A549 treated with AZD9567 at 1 μM for 4 hours (cell line): ENCODE data around the gene KRT75. TPM values are rescaled to one million over a fixed set of nuclear protein-coding genes. Genes with fewer than 3 reads are reported as not detected.

Source experiments
- total RNA-seq: library from RNA; stranded (reverse); fragments of 200-300 nt; extraction: Qiagen RNA extraction; gene quantifications from 5 replicates; pipeline ENCODE4 v1.2.3, GENCODE V29; 2022; ENCODE audit not compliant: insufficient read depth

The KRT75 gene
- total RNA-seq: 0.07 to 0.20 TPM (median 0.14 TPM) in 4 of 5 replicates, not detected in the other

DNA sequence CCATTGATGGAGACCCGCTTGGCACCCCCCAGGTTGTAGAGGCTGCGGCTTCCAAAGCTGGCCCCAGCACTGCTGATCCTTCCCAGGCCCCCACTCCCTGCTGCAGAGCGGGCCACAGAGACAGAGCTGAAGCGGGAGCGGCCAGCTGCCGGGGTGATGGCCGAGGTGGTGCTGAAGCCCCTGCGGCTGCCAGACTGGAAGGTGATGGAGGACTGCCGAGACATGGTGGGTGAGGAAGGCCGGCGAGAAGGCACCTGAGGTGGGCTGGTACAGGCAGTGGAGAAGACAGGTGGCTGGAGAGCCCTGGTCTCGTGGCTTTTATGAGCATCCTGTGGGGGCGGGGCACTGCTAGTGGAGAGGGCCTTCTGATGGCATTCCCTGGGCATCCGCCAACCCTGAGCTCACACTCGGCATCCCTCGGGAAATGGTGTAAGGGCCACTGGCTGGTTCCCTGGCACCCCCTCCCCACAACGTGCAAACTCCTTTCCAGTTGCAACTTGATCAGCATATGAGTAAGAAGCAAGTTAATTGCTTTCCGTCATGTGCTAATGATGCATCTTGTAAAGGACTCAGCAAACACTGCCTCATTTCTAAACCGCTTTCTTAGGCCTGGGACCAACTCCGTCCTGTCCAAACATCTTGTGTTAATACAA lies at the start of gene KRT75:
Gene KRT75 (minus strand): TSS at position 291 of the 653 bp plus-strand sequence. CDS start 67 bp downstream, at position 224.

DNA sequence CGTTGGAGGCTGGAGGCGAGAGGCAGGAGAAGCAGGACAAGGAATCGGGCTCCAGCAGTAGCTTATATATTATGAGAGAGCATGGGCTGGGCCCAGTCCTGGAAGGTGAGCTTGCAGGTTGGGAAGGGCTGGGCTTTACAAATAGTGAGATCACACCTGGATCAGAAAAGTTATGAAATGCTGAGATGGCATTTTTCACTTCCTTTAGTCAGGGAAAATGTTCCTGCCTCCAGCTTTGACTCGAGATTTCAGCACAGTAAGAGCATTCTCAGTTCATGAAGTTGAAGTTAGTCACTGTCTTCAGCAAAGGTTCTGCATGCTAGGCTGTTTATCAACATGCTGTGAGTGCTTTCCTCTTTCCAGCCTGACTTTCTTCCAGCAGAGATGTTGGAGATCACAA lies 39.6 kb upstream of the KRT75 start, which contains the start of gene KRT6C:
Gene KRT6C (minus strand): TSS at position 38 of the 400 bp plus-strand sequence. CDS start 68 bp downstream, outside the sequence.

DNA sequence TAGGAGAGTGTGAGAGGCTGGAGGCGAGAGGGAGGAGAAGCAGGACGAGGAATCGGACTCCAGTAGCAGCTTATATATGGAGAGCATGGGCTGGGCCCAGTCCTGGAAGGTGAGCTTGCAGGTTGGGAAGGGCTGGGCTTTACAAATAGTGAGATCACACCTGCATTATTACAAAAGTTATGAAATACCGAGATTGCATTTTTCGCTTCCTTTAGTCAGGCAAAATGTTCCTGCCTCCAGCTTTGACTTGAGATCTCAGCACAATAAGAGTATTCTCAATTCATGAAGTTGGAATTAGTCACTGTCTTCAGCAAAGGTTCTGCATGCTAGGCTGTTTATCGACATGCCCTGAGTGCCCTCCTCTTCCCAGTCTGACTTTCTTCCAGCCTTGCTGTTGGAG lies 17.9 kb upstream of the KRT75 start, which contains the start of gene KRT6B:
Gene KRT6B (minus strand): TSS at position 46 of the 400 bp plus-strand sequence. CDS start 68 bp downstream, outside the sequence.

DNA sequence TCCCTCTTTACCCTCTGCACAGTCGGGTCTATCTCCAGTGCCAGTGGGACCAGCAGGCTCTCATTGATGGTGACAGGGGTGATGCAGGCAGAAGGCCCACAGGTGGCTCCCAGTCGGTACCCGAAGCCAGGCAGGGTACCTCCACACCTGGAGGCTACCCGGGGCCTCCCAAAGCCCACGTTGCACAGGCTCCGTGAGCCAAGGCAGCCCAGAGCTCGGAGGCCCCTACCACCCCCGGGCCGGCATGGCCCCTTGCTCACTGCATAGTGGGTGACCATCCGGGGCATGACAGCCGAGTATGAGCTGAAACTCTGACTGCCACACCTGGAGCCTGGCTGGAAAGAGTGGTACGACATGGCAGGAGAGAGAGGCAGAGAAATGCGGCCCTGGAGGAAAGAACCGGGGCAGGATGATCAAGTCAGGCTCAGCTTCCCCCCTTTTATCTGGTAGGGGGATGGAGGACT lies 28.2 kb downstream of the KRT75 start, which contains the start of gene KRT82:
Gene KRT82 (minus strand): TSS at position 414 of the 464 bp plus-strand sequence. CDS start 58 bp downstream, at position 356.

DNA sequence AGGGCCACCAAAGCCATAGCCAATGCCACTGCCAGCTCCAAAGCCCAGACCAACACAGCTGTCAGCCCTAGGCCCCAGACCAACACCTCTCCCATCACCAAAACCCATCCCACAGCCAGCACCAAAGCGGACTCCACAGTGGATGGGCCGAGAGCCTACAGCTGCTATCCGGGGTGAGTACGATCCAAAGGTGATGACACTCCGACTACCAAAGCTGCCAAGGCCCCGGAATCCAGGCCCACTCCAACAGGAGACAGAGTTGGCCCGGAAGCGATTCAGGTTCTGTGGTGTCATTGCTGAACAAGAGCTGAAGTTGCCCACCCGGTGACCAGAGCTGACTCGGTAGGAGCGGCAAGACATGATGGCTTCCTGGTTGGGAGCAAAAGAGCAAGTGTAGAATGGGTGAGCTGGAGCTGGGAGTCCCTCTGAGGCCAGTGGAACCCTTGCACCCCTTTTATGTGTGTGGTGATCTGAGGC lies 48.9 kb downstream of the KRT75 start, which contains the start of gene KRT84:
Gene KRT84 (minus strand): TSS at position 427 of the 477 bp plus-strand sequence. CDS start 67 bp downstream, at position 360.

Other genes starting within 250 kb of the KRT75 start
- gene KRT80, start 242.4 kb downstream of the KRT75 start, total RNA-seq: 31.1 to 42.6 TPM (median 33.5 TPM) in 5 replicates
- 4,095 to 6,117 TPM (median 5,628 TPM) in 5 replicates for gene KRT7, start 201.1 kb downstream of the KRT75 start, total RNA-seq
- 29.8 to 51.0 TPM (median 47.4 TPM) in 5 replicates for gene KRT86, start 159.7 kb downstream of the KRT75 start, total RNA-seq
- gene KRT81, start 142.8 kb downstream of the KRT75 start, total RNA-seq: 3,123 to 4,150 TPM (median 3,993 TPM) in 5 replicates
- 6.0 to 6.6 TPM (median 6.4 TPM) in 5 replicates for gene KRT83, start 113.0 kb downstream of the KRT75 start, total RNA-seq
- gene KRT85, start 66.9 kb downstream of the KRT75 start, total RNA-seq: 0.05 TPM in 1 of 5 replicates, not detected in the others
- gene KRT84, start 48.7 kb downstream of the KRT75 start, total RNA-seq: not detected in 5 replicates
- gene KRT82, start 28.0 kb downstream of the KRT75 start, total RNA-seq: not detected in 5 replicates
- gene KRT6B, start 17.8 kb upstream of the KRT75 start, total RNA-seq: 0.03 TPM in 1 of 5 replicates, not detected in the others
- not detected in 5 replicates for gene KRT6C, start 39.4 kb upstream of the KRT75 start, total RNA-seq
- gene KRT6A, start 58.9 kb upstream of the KRT75 start, total RNA-seq: 5.2 to 7.8 TPM (median 6.7 TPM) in 5 replicates
- 0.23 to 0.63 TPM (median 0.34 TPM) in 4 of 5 replicates, not detected in the other for gene KRT5, start 86.0 kb upstream of the KRT75 start, total RNA-seq
- not detected in 5 replicates for gene KRT71, start 118.8 kb upstream of the KRT75 start, total RNA-seq
- gene KRT74, start 139.5 kb upstream of the KRT75 start, total RNA-seq: not detected in 5 replicates
- gene KRT72, start 167.1 kb upstream of the KRT75 start, total RNA-seq: not detected in 5 replicates
- gene KRT73, start 184.2 kb upstream of the KRT75 start, total RNA-seq: not detected in 5 replicates
- gene KRT2, start 217.8 kb upstream of the KRT75 start, total RNA-seq: not detected in 5 replicates
- gene KRT1, start 246.0 kb upstream of the KRT75 start, total RNA-seq: 0.03 TPM in 1 of 5 replicates, not detected in the others